ENCODE data around the gene PLXNA2.
A peak's percentile ranks its signal among the peaks of the same experiment; 100 is the strongest.

The PLXNA2 gene

DNA sequence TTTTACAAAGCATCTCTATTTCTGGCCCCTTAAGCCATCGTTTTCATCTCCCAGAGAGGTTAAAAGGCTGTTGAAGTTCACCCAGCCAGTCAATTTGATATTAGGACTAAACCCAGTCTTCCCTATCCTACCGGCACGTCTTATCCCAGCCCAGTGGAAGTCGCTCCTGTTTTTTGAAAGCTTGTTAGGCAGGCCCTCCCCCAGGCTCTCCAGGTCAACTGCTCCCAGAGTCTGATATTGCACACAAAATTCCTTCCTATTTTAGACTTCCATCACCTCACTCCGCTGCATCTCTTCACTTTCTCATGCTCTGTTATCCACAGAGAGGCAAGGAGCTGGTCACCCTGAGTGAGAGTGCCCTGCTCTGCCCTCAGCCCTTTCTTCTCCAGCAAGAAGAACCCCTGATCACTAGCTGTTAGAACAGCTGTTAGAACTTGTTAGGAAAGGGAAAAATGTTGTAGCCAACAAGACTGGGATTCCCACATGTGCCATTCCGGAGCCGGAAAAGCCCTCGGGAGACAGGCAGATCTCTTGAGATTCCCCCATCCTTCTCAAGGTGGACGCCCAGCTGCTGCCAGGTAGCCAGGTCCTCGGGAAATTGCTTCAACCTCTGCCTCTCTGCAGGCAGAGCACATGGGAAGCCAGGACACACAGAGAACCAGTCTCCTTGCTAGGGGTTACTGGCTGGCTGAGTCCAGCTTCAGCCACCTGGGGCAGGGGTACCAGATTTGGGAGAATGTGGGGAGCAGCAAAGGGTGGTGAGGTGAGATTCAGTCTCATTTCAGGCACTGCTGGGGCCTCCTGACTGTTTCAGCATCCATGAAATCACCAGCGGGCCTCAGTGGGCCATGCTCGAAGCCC lies 25.7 kb downstream of the PLXNA2 start:
- no peak for DNase-seq (ENCODE audit: low read depth)

DNA sequence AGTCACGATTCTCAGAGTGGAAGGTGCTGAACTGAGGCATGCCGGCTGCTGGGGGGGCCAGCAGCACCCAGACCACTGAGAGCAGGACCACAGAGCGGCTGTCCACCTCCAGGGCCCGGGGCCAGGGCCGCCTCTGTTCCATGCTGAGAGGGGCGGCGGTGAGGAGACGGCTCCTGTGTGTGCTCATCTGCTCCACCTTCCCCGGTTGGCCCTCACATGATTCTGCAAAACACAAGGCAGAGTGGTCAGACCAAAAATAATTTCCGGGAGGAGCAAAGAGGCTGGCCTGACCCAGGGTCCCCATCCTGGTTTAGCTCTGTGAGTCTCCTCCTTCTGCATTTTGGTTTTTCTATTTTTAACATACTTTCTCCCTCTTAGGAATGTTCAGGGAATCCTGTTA lies 26.4 kb downstream of the PLXNA2 start:
- TF ChIP-seq, protein P1, sequence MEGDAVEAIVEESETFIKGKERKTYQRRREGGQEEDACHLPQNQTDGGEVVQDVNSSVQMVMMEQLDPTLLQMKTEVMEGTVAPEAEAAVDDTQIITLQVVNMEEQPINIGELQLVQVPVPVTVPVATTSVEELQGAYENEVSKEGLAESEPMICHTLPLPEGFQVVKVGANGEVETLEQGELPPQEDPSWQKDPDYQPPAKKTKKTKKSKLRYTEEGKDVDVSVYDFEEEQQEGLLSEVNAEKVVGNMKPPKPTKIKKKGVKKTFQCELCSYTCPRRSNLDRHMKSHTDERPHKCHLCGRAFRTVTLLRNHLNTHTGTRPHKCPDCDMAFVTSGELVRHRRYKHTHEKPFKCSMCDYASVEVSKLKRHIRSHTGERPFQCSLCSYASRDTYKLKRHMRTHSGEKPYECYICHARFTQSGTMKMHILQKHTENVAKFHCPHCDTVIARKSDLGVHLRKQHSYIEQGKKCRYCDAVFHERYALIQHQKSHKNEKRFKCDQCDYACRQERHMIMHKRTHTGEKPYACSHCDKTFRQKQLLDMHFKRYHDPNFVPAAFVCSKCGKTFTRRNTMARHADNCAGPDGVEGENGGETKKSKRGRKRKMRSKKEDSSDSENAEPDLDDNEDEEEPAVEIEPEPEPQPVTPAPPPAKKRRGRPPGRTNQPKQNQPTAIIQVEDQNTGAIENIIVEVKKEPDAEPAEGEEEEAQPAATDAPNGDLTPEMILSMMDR (IDR thresholded peaks at IDR 0.05; ENCODE audit: low read length, missing control alignments): no peak
- DNase-seq (ENCODE audit: low read depth): no peak
- no peak overlapping the region for H3K4me3 ChIP-seq (replicated peaks; ENCODE audit: low read depth, low read length)

More for the DNA sequence above, 25.7 kb downstream of the PLXNA2 start:
- TF ChIP-seq, protein P1 (IDR thresholded peaks at IDR 0.05; ENCODE audit: low read length, missing control alignments): no peak
- no peak overlapping the region for H3K4me3 ChIP-seq (replicated peaks; ENCODE audit: low read depth, low read length)

DNA sequence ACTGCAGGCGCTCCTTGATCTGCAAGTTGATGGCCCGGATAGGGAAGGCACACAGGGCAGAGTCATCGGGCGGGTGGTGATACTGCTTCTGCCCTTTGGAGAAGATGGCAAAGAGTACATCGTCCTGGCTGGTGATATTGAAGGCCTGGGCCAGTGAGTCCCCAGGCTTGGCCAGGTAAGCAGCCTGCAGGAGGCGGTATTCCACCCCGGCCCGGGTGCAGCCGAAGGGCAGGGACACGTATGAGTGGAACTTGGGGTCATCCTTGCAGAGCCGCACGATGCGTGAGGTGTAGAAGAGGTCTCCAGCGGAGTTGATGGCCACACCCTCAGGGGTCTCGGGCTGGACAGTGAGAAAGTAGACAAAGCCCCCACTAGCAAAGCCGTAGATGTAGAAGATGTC lies 27.4 kb downstream of the PLXNA2 start:
- no peak overlapping the region for H3K4me3 ChIP-seq (replicated peaks; ENCODE audit: low read depth, low read length)
- no peak for DNase-seq (ENCODE audit: low read depth)
- TF ChIP-seq, protein P1 (IDR thresholded peaks at IDR 0.05; ENCODE audit: low read length, missing control alignments): no peak

DNA sequence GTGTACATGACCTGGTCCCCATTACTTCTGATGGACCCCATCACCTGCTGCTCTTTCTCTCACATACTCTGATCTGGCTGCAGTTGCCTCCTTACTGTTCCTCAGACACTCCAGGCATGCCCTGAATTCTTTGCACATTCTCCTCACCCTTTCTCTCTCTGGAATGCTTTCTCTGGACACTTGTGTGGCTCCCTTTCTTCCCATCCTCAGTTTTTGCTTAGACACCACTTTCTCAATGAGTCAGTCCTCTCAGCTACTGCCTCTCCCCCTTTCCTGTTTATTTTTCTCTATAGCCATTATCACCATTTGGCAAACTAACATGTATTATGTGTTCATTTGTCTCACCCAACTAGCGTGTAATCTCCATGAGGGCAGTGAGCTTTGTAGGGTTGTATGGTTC lies 28.1 kb downstream of the PLXNA2 start:
- no peak overlapping the region for H3K4me3 ChIP-seq (replicated peaks; ENCODE audit: low read depth, low read length)
- peak; percentile 70 for DNase-seq (ENCODE audit: low read depth)
- TF ChIP-seq, protein P1 (IDR thresholded peaks at IDR 0.05; ENCODE audit: low read length, missing control alignments): no peak

DNA sequence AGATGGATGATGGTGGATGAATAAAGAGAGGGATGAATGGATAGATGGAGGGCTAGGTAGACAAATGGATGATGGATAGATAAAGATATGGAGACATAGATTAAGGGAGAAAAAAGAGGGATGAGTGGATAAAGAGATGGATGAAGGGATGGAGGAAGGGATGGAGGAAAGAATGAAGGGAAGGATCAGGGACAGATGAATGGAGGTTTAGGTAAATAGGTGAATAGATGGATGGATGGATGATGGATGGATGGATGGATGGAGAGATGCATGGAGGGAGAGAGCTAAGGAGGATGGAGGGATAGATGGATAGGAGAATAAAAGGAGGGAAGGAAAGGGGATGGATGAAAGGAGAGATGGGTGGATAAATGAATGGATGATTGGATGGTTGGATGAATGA lies 28.8 kb downstream of the PLXNA2 start:
- H3K4me3 ChIP-seq (replicated peaks; ENCODE audit: low read depth, low read length): no peak overlapping the region
- no peak for DNase-seq (ENCODE audit: low read depth)
- TF ChIP-seq, protein P1 (IDR thresholded peaks at IDR 0.05; ENCODE audit: low read length, missing control alignments): no peak

DNA sequence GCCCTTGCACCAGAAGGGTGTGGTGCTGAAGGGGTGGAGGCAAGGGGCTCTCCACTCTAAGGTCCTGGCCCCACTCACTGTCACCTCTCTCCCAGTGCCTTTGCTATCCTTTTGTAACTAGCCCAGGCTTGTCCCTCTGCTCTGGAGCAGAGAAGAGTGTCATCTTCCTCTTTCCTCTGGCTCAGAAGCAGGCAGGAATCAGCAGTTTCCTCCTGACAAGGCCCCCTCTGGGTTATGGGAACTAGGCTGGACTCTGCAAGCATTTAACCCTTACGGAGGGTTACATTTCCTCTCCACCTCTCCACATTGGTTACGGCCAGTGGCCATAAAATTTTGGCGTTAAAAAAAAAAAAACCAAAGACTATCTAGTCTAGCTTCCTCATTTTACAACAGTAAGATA lies 30.4 kb downstream of the PLXNA2 start:
- TF ChIP-seq, protein P1 (IDR thresholded peaks at IDR 0.05; ENCODE audit: low read length, missing control alignments): no peak
- no peak for DNase-seq (ENCODE audit: low read depth)
- H3K4me3 ChIP-seq (replicated peaks; ENCODE audit: low read depth, low read length): no peak overlapping the region

DNA sequence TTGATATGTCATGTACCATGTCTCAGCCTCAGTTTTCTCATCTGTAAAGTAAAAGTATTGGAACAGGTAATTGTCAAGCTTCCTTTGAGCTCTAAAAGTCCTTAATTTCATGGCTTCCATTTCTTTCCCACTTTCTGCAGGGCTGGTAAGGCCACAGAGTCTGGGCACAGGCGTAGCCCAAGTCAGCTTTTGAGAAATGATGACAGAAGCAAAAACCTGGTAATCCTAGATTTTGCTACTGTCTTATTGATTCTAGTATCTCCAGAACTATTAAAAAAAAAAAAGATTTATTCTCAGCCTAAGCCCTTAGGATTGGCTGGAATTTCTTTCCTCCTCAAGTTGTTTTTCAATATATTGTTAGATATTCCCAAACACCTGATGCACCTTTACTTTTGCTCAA lies 31.3 kb downstream of the PLXNA2 start:
- no peak overlapping the region for H3K4me3 ChIP-seq (replicated peaks; ENCODE audit: low read depth, low read length)
- no peak for DNase-seq (ENCODE audit: low read depth)
- TF ChIP-seq, protein P1 (IDR thresholded peaks at IDR 0.05; ENCODE audit: low read length, missing control alignments): no peak
